ENCODE measurements around the gene MRPL27.
"Not testable (repeated sequence)": the region's sequence is repeated elsewhere in the genome, so short reads cannot be mapped to it uniquely, and the experiment has no call there.

Gene MRPL27

GRCh38 chr17:50420419-50421112 lies 47.6 kb upstream of the MRPL27 start:
- no peak for TF ChIP-seq GABPA (IDR thresholded peaks at IDR 0.05; ENCODE audit: low read depth)
- TF ChIP-seq POLR2AphosphoS5 (IDR thresholded peaks at IDR 0.05; ENCODE audit: low read depth), result no peak
- TF ChIP-seq REST (IDR thresholded peaks at IDR 0.05; ENCODE audit: insufficient replicate concordance, low read depth), result no peak
- no peak for TF ChIP-seq CTCF (IDR thresholded peaks at IDR 0.05; ENCODE audit: insufficient read depth, low read length)
- no peak for TF ChIP-seq SPI1 (IDR thresholded peaks at IDR 0.05; ENCODE audit: borderline replicate concordance, low read depth)
- no peak overlapping the region for H3K4me3 ChIP-seq (replicated peaks; ENCODE audit: insufficient read depth, low read length)
- DNase-seq (ENCODE audit: low read depth in 1 of 2, low spot score in 1 of 2), result no peak
- no peaks in the 10 kb centered on the region for H3K27me3 ChIP-seq (ENCODE audit: insufficient read depth, poor library complexity, severe bottlenecking)
- H3K27ac ChIP-seq (replicated peaks), result 0 out of 2 replicates have a peak overlapping the region, but pooled peaks have one; percentile 15

DNA sequence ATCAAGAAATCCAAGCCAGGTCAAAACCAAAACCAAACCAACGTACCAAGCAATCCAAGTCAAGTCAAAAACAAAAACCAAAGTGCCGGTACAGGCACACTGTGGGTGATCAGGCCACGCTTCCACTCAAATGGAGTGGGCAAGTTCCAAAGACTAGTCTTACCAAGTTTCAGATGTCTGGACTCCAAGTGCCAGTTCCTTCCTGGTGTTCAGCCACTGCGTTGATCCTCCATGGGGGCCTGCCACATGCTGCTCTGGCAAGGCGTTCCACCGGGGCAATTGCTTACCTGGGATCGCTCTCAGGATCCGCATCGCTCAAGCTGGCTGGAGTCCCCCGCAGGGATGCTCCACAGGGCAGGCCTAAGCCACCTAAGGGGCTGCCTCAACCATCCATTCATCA lies 46.6 kb upstream of the MRPL27 start:
- H3K27me3 ChIP-seq (ENCODE audit: insufficient read depth, poor library complexity, severe bottlenecking); H3K27ac ChIP-seq (replicated peaks); H3K4me3 ChIP-seq (replicated peaks; ENCODE audit: insufficient read depth, low read length); DNase-seq (ENCODE audit: low read depth in 1 of 2, low spot score in 1 of 2): not testable (repeated sequence)

DNA sequence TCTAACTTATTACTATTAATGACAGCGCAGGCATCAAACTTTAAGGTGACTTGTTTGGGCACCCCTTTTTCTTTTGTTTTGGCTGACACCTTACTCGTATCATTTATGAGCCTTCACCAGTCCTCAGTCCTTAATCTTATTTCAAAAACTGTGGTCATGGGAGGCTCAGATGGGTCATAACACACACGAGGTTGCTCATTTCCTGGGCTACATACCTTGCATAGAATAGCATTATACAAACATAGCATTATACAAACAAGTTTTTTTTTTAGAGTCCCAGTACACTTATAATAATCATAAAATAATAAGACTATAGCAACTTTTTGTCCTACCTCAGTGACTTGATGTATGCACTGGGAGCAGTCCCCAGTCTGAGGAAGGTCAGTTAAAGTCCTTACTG lies 41.8 kb upstream of the MRPL27 start:
- H3K4me3 ChIP-seq (replicated peaks; ENCODE audit: insufficient read depth, low read length), result no peak overlapping the region
- no peaks in the 10 kb centered on the region for H3K27me3 ChIP-seq (ENCODE audit: insufficient read depth, poor library complexity, severe bottlenecking)
- DNase-seq (ENCODE audit: low read depth in 1 of 2, low spot score in 1 of 2), result no peak
- TF ChIP-seq SPI1 (IDR thresholded peaks at IDR 0.05; ENCODE audit: borderline replicate concordance, low read depth) (no peak), REST (IDR thresholded peaks at IDR 0.05; ENCODE audit: insufficient replicate concordance, low read depth) (no peak), POLR2AphosphoS5 (IDR thresholded peaks at IDR 0.05; ENCODE audit: low read depth) (no peak), CTCF (IDR thresholded peaks at IDR 0.05; ENCODE audit: insufficient read depth, low read length) (no peak), GABPA (IDR thresholded peaks at IDR 0.05; ENCODE audit: low read depth) (no peak)
- no peak overlapping the region for H3K27ac ChIP-seq (replicated peaks)

DNA sequence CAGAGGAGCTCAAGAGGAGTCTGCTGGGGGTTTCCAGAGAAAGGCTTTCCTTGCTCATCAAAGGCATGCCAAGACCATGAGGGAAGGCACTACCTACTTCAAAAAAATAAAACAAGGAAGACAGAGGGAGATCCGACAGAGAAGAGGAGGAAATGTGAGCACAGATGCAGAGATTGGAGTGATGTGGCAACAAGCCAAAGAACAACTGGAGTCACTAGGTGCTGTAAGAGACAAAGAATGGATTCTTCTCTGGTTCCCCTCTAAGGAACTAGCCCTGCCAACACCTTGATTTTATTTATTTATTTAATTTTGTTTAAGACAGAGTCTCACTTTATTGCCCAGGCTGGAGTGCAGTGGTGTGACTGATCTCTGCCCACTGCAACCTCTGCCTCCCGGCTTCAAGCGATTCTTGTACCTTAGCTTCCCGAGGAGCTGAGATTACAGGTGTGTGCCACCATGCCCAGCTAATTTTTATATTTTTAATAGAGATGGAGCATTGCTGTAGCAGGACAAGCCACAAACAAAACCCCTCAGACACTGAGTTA lies 39.3 kb upstream of the MRPL27 start:
- Histone ChIP-seq H3K27ac (replicated peaks) (no peak overlapping the region), H3K27me3 (ENCODE audit: insufficient read depth, poor library complexity, severe bottlenecking) (no peaks in the 10 kb centered on the region), H3K4me3 (replicated peaks; ENCODE audit: insufficient read depth, low read length) (no peak overlapping the region)
- no peak for DNase-seq (ENCODE audit: low read depth in 1 of 2, low spot score in 1 of 2)
- TF ChIP-seq POLR2AphosphoS5 (IDR thresholded peaks at IDR 0.05; ENCODE audit: low read depth), result no peak
- TF ChIP-seq SPI1 (IDR thresholded peaks at IDR 0.05; ENCODE audit: borderline replicate concordance, low read depth), result no peak
- TF ChIP-seq CTCF (IDR thresholded peaks at IDR 0.05; ENCODE audit: insufficient read depth, low read length), result no peak
- no peak for TF ChIP-seq REST (IDR thresholded peaks at IDR 0.05; ENCODE audit: insufficient replicate concordance, low read depth)
- TF ChIP-seq GABPA (IDR thresholded peaks at IDR 0.05; ENCODE audit: low read depth), result no peak
